Naive thymus-derived CD8-positive, alpha-beta T cell (primary cell): ENCODE measurements around the gene AFMID. TPM values are rescaled to one million over a fixed set of nuclear protein-coding genes. Genes with fewer than 3 reads are reported as not detected.

Source experiments
- ATAC-seq, 2 donors: fragments of 150-1000 bp; cut with Tn5 transposase in 1 of 2; sonication (Bioruptor Pico), chemical (Tn5 transposase) in 1 of 2; 1 replicate in 1 of 2; 2 replicates in 1 of 2; pipeline ENCODE4 v1.10.0; 2021; ENCODE audit warnings: mild to moderate bottlenecking in 2 of 2, moderate library complexity in 2 of 2
- POLR2A ChIA-PET: fragments of 350-600 bp; sonication (Branson Sonifier 250); formaldehyde crosslinking; loops from one replicate; lab custom pipeline; 2021; ENCODE audit warnings: antibody characterized with exemption; lab: Charles Lee
- DNase-seq, 10 donors: peaks; one replicate each; pipeline versions ENCODE4 v3.0.0 to v3.0.0-alpha.2; 2020 to 2022
- H3K27ac Mint-ChIP-seq, 10 donors: one replicate each; pipeline ENCODE4 v1.8.0; 2020 to 2022; ENCODE audit warnings: mild to moderate bottlenecking in 10 of 10, mixed read lengths in 10 of 10, moderate library complexity in 4 of 10, inconsistent platforms in 1 of 10
- H3K27me3 Mint-ChIP-seq, 5 donors: one replicate each; pipeline ENCODE4 v1.8.0; 2021 to 2022; ENCODE audit warnings: mixed read lengths in 5 of 5
- H3K36me3 Mint-ChIP-seq, 3 donors: one replicate each; pipeline ENCODE4 v1.8.0; 2020 to 2022; ENCODE audit warnings: mixed read lengths in 3 of 3, mild to moderate bottlenecking in 2 of 3, inconsistent platforms in 1 of 3
- H3K4me1 Mint-ChIP-seq, 4 donors: one replicate each; pipeline ENCODE4 v1.8.0; 2021 to 2022; ENCODE audit warnings: mixed read lengths in 4 of 4
- H3K4me3 Mint-ChIP-seq, 10 donors: one replicate each; pipeline ENCODE4 v1.8.0; 2020 to 2022; ENCODE audit warnings: mild to moderate bottlenecking in 10 of 10, mixed read lengths in 10 of 10, moderate library complexity in 6 of 10, inconsistent platforms in 1 of 10
- H3K9me3 Mint-ChIP-seq, 9 donors: one replicate each; pipeline ENCODE4 v1.8.0; 2020 to 2022; ENCODE audit warnings: mixed read lengths in 9 of 9, mild to moderate bottlenecking in 3 of 9, inconsistent platforms in 1 of 9, moderate library complexity in 1 of 9
- polyA plus RNA-seq, 3 donors: library from polyadenylated mRNA; unstranded; fragments of 300-500 nt; fragmentation: Illumina TruSeq; gene quantifications; one replicate each; pipeline ENCODE4 v1.2.3, GENCODE V29; 2021
- total RNA-seq, 8 experiments: library from RNA in 2 of 8; stranded (reverse) in 2 of 8; gene quantifications; one replicate each; pipeline ENCODE4 v1.2.3 and lab custom pipeline; 2021 to 2026

The AFMID gene
- total and polyA plus RNA-seq, 5 experiments from 2014 or later = 0.41 to 2.4 (median 1.7) TPM

GRCh38 chr17:78185981-78186691 is 1.0 kb upstream of the AFMID start:
- peak in 1 of 2 donors; percentile 2 for ATAC-seq
- peak overlapping the region in 4 of 10 donors; percentile 10 to 70 (median 53) for H3K27ac Mint-ChIP-seq
- H3K4me3 Mint-ChIP-seq = peak overlapping the region; percentile 12 to 89 (median 71)
- no peak for DNase-seq
- POLR2A ChIA-PET = interaction anchor here (0.5 to 1.2 kb wide), 5 partner anchors 13 to 740 kb away, joined by 3 to 4 read pairs (median 3); no protein-coding TSS in a partner anchor
- H3K9me3 Mint-ChIP-seq = no peaks in the 10 kb centered on the region
- H3K4me1 Mint-ChIP-seq = peaks cover 5 to 17% (median 10%) of the 10 kb centered on the region in 4 donors
- no peaks in the 10 kb centered on the region for H3K36me3 Mint-ChIP-seq
- H3K27me3 Mint-ChIP-seq = no peaks in the 10 kb centered on the region

- no peak overlapping the region for H3K4me3 Mint-ChIP-seq
- no peak for DNase-seq
These were observed 9.6 kb downstream of the AFMID start for GRCh38 chr17:78196716-78197115.

GRCh38 chr17:78197147-78197832 is 10.1 kb downstream of the AFMID start:
- H3K4me1 Mint-ChIP-seq = peaks cover 0 to 5% (median 0%) of the 10 kb centered on the region in 4 donors
- no peaks in the 10 kb centered on the region for H3K27me3 Mint-ChIP-seq
- H3K4me3 Mint-ChIP-seq = no peak overlapping the region
- H3K27ac Mint-ChIP-seq = peak overlapping the region in 1 of 10 donors; percentile 75
- ATAC-seq (no peak), DNase-seq (no peak)
- H3K36me3 Mint-ChIP-seq = no peaks in the 10 kb centered on the region
- POLR2A ChIA-PET = no interaction called here
- H3K9me3 Mint-ChIP-seq = no peaks in the 10 kb centered on the region

More at GRCh38 chr17:78196716-78197115, 9.6 kb downstream of the AFMID start:
- peaks cover 0 to 5% (median 0%) of the 10 kb centered on the region in 4 donors for H3K4me1 Mint-ChIP-seq
- H3K9me3 Mint-ChIP-seq = no peaks in the 10 kb centered on the region
- H3K27me3 Mint-ChIP-seq = no peaks in the 10 kb centered on the region
- H3K27ac Mint-ChIP-seq = no peak overlapping the region
- POLR2A ChIA-PET = interaction anchor here (0.6 kb wide), 1 partner anchor 15 kb away, joined by 5 read pairs; no protein-coding TSS in a partner anchor
- no peaks in the 10 kb centered on the region for H3K36me3 Mint-ChIP-seq
- no peak for ATAC-seq

GRCh38 chr17:78200451-78200850 is 13.3 kb downstream of the AFMID start:
- Mint-ChIP-seq H3K4me3 (no peak overlapping the region), H3K27ac (no peak overlapping the region), H3K4me1 (peaks cover 0 to 5% (median 0%) of the 10 kb centered on the region in 4 donors), H3K36me3 (no peaks in the 10 kb centered on the region), H3K9me3 (no peaks in the 10 kb centered on the region), H3K27me3 (no peaks in the 10 kb centered on the region)
- POLR2A ChIA-PET = no interaction called here
- ATAC-seq (no peak), DNase-seq (no peak)

- DNase-seq = no peak
- POLR2A ChIA-PET = interaction anchor here (0.6 to 0.7 kb wide), 3 partner anchors 11 to 239 kb away, joined by 4 to 6 read pairs (median 5); partner anchors contain the start of gene BIRC5
- Mint-ChIP-seq H3K27ac (no peak overlapping the region), H3K4me1 (peaks cover 0 to 5% (median 0%) of the 10 kb centered on the region in 4 donors), H3K27me3 (no peaks in the 10 kb centered on the region), H3K36me3 (no peaks in the 10 kb centered on the region), H3K4me3 (no peak overlapping the region), H3K9me3 (no peaks in the 10 kb centered on the region)
- no peak for ATAC-seq
These were observed 15.5 kb downstream of the AFMID start for GRCh38 chr17:78202666-78203065.

GRCh38 chr17:78204387-78205123 is 17.4 kb downstream of the AFMID start:
- H3K4me3 Mint-ChIP-seq = no peak overlapping the region
- H3K27ac Mint-ChIP-seq = peak overlapping the region in 1 of 10 donors; percentile 7
- no peak for ATAC-seq
- no peaks in the 10 kb centered on the region for H3K9me3 Mint-ChIP-seq
- H3K27me3 Mint-ChIP-seq = no peaks in the 10 kb centered on the region
- H3K36me3 Mint-ChIP-seq = no peaks in the 10 kb centered on the region
- POLR2A ChIA-PET = interaction anchor here (0.5 to 0.6 kb wide), 2 partner anchors 134 to 1487 kb away, joined by 3 to 7 read pairs; no protein-coding TSS in a partner anchor
- no peak for DNase-seq
- no peaks in the 10 kb centered on the region for H3K4me1 Mint-ChIP-seq

GRCh38 chr17:78205124-78205775 is 18.1 kb downstream of the AFMID start:
- H3K4me3 Mint-ChIP-seq = no peak overlapping the region
- no peak for ATAC-seq
- H3K27me3 Mint-ChIP-seq = no peaks in the 10 kb centered on the region
- H3K9me3 Mint-ChIP-seq = no peaks in the 10 kb centered on the region
- no peak for DNase-seq
- H3K27ac Mint-ChIP-seq = no peak overlapping the region
- no peaks in the 10 kb centered on the region for H3K4me1 Mint-ChIP-seq
- POLR2A ChIA-PET = no interaction called here
- no peaks in the 10 kb centered on the region for H3K36me3 Mint-ChIP-seq

GRCh38 chr17:78206298-78206697 is 19.1 kb downstream of the AFMID start:
- Mint-ChIP-seq H3K27ac (no peak overlapping the region), H3K4me3 (no peak overlapping the region), H3K27me3 (no peaks in the 10 kb centered on the region), H3K36me3 (no peaks in the 10 kb centered on the region), H3K9me3 (no peaks in the 10 kb centered on the region), H3K4me1 (no peaks in the 10 kb centered on the region)
- POLR2A ChIA-PET = interaction anchor here (0.7 kb wide), 1 partner anchor 18 kb away, joined by 6 read pairs; no protein-coding TSS in a partner anchor
- ATAC-seq (no peak), DNase-seq (no peak)

- peaks cover 0 to 1% (median 0%) of the 10 kb centered on the region in 4 donors for H3K4me1 Mint-ChIP-seq
- no peak overlapping the region for H3K27ac Mint-ChIP-seq
- POLR2A ChIA-PET = no interaction called here
These were observed 21.3 kb downstream of the AFMID start for GRCh38 chr17:78208486-78208885.

GRCh38 chr17:78210111-78210510 is 22.9 kb downstream of the AFMID start:
- H3K4me1 Mint-ChIP-seq = peaks cover 4 to 11% (median 10%) of the 10 kb centered on the region in 4 donors
- no peaks in the 10 kb centered on the region for H3K9me3 Mint-ChIP-seq
- H3K36me3 Mint-ChIP-seq = no peaks in the 10 kb centered on the region
- no peaks in the 10 kb centered on the region for H3K27me3 Mint-ChIP-seq
- POLR2A ChIA-PET = no interaction called here
- no peak for DNase-seq
- no peak overlapping the region for H3K4me3 Mint-ChIP-seq
- no peak overlapping the region for H3K27ac Mint-ChIP-seq
- ATAC-seq = no peak

More at GRCh38 chr17:78208486-78208885, 21.3 kb downstream of the AFMID start:
- ATAC-seq (no peak), DNase-seq (no peak)
- H3K9me3 Mint-ChIP-seq = no peaks in the 10 kb centered on the region
- no peaks in the 10 kb centered on the region for H3K27me3 Mint-ChIP-seq
- no peaks in the 10 kb centered on the region for H3K36me3 Mint-ChIP-seq
- H3K4me3 Mint-ChIP-seq = no peak overlapping the region

GRCh38 chr17:78211032-78211431 is 23.9 kb downstream of the AFMID start:
- POLR2A ChIA-PET = no interaction called here

More at GRCh38 chr17:78211032-78211431, 23.9 kb downstream of the AFMID start:
- H3K27me3 Mint-ChIP-seq = no peaks in the 10 kb centered on the region
- no peaks in the 10 kb centered on the region for H3K36me3 Mint-ChIP-seq
- peaks cover 4 to 11% (median 10%) of the 10 kb centered on the region in 4 donors for H3K4me1 Mint-ChIP-seq
- no peak for ATAC-seq
- H3K9me3 Mint-ChIP-seq = no peaks in the 10 kb centered on the region
- no peak overlapping the region for H3K4me3 Mint-ChIP-seq
- no peak overlapping the region for H3K27ac Mint-ChIP-seq
- DNase-seq = no peak
